DND-41 (cell line): ENCODE results near the gene FARP2.

Experiments used
- ATAC-seq: fragments of 200-7000 bp; cut with Tn5 transposase; 3 replicates; pipeline ENCODE4 v1.9.1; 2021; ENCODE audit warnings: low read depth; ENCODE audit not compliant: insufficient read depth
- DNase-seq: peaks from one replicate; pipeline ENCODE4 v3.0.0-alpha.2; 2020
- H2AFZ ChIP-seq: 2 replicates; pipeline ENCODE4 v1.6.0; 2012; ENCODE audit warnings: low read depth, low read length
- H3K27ac ChIP-seq: 2 replicates; pipeline ENCODE4 v1.5.1; 2012; ENCODE audit warnings: low read length, inconsistent platforms
- H3K27me3 ChIP-seq: fragments of 200-600 bp; sonication (generic); 2 replicates; pipeline ENCODE4 v1.6.0; 2012; ENCODE audit warnings: low read length, mild to moderate bottlenecking, inconsistent platforms; ENCODE audit not compliant: insufficient read depth, poor library complexity
- H3K36me3 ChIP-seq: 2 replicates; pipeline ENCODE4 v1.5.1; 2012; ENCODE audit warnings: low read length, inconsistent platforms; ENCODE audit not compliant: insufficient read depth
- H3K4me1 ChIP-seq: 2 replicates; pipeline ENCODE4 v1.5.1; 2012; ENCODE audit warnings: mild to moderate bottlenecking, low read length; ENCODE audit not compliant: insufficient read depth
- H3K4me2 ChIP-seq: 2 replicates; pipeline ENCODE4 v1.6.0; 2012; ENCODE audit warnings: mild to moderate bottlenecking, moderate library complexity, low read length, inconsistent platforms; ENCODE audit not compliant: insufficient read depth
- H3K4me3 ChIP-seq, 2 experiments: fragments of 200-600 bp in 1 of 2; shearing (Covaris generic) in 1 of 2; 2 replicates each; pipeline ENCODE4 v1.5.1; 2012 to 2016; ENCODE audit warnings: inconsistent platforms in 2 of 2, low read length in 2 of 2, mild to moderate bottlenecking in 2 of 2, low read depth in 1 of 2, moderate library complexity in 1 of 2
- H3K79me2 ChIP-seq: 2 replicates; pipeline ENCODE4 v1.6.0; 2012; ENCODE audit warnings: low read length, inconsistent platforms; ENCODE audit not compliant: insufficient read depth
- H3K9ac ChIP-seq: 2 replicates; pipeline ENCODE4 v1.6.0; 2012; ENCODE audit warnings: low read depth, mild to moderate bottlenecking, inconsistent platforms, low read length, moderate library complexity
- H3K9me3 ChIP-seq: 2 replicates; pipeline ENCODE4 v1.5.1; 2012; ENCODE audit warnings: low read length, moderate library complexity, mild to moderate bottlenecking, inconsistent platforms; ENCODE audit not compliant: insufficient read depth, severe bottlenecking
- H4K20me1 ChIP-seq: 2 replicates; pipeline ENCODE4 v1.6.0; 2012; ENCODE audit warnings: low read length; ENCODE audit not compliant: insufficient read depth
- EZH2 ChIP-seq: IDR thresholded peaks from 3 replicates; pipeline ENCODE4 v1.6.1; 2012; ENCODE audit warnings: borderline replicate concordance, low read depth, mild to moderate bottlenecking, moderate library complexity, low read length, inconsistent platforms; ENCODE audit not compliant: severe bottlenecking
- TF ChIP-seq, protein P1 (sequence below): IDR thresholded peaks from 2 replicates; pipeline ENCODE4 v1.5.1; 2012; ENCODE audit warnings: borderline replicate concordance, low read length, moderate library complexity, mild to moderate bottlenecking; ENCODE audit not compliant: poor library complexity, severe bottlenecking; ENCODE audit errors: extremely low read depth

The FARP2 gene

DNA sequence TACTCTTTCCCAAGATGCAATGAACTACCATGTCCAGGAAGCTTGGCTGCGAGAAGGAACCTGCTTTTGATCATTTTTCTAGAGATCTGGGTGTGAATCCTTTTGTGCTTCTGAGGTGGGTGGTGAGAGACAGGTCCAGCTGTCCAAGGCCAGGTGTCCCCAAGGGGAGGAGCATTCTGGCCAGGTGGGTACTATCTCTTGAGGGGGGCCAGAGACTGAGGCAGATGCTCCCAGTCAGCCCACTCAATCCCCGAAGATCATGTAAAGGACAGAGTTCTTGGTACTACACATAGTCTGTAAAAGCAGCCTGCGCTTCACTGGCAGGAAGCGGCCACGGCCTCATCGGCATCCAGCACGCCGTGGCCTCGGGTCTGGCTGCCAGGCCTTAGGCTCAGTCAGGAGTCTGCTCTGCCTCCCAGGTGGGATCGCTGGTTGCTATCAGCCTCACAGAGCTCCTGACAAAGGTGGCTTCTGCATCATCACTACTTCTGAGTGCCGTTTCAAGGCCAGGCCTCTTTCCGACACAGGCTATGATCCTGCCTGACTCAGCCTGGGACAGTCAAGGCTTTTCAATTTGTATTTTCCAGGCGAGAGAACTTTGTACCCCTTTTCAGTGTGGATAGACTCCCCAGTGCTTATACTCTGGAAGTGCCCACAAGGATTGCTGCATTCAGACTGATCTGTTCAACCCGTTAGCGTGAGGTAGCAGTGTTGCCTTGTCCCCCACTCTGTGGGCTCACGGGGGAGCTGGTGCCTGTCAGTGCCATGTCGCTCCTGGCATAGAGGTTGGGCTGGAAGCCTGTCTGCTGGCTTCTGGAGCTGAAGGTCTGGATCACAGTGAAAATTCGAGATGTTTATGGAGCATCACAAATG lies 123.2 kb downstream of the FARP2 start:
- DNase-seq (no peak), ATAC-seq (no peak)
- Histone ChIP-seq H3K36me3 (no peaks in the 10 kb centered on the region), H3K4me3 (no peak overlapping the region), H3K27me3 (no peaks in the 10 kb centered on the region), H3K4me1 (no peaks in the 10 kb centered on the region), H3K27ac (no peak overlapping the region), H2AFZ (no peak overlapping the region), H4K20me1 (no peaks in the 10 kb centered on the region), H3K9ac (no peak overlapping the region), H3K79me2 (no peaks in the 10 kb centered on the region), H3K4me2 (no peak overlapping the region), H3K9me3 (no peaks in the 10 kb centered on the region)
- no peak for TF ChIP-seq EZH2
- TF ChIP-seq, protein P1, sequence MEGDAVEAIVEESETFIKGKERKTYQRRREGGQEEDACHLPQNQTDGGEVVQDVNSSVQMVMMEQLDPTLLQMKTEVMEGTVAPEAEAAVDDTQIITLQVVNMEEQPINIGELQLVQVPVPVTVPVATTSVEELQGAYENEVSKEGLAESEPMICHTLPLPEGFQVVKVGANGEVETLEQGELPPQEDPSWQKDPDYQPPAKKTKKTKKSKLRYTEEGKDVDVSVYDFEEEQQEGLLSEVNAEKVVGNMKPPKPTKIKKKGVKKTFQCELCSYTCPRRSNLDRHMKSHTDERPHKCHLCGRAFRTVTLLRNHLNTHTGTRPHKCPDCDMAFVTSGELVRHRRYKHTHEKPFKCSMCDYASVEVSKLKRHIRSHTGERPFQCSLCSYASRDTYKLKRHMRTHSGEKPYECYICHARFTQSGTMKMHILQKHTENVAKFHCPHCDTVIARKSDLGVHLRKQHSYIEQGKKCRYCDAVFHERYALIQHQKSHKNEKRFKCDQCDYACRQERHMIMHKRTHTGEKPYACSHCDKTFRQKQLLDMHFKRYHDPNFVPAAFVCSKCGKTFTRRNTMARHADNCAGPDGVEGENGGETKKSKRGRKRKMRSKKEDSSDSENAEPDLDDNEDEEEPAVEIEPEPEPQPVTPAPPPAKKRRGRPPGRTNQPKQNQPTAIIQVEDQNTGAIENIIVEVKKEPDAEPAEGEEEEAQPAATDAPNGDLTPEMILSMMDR = no peak

DNA sequence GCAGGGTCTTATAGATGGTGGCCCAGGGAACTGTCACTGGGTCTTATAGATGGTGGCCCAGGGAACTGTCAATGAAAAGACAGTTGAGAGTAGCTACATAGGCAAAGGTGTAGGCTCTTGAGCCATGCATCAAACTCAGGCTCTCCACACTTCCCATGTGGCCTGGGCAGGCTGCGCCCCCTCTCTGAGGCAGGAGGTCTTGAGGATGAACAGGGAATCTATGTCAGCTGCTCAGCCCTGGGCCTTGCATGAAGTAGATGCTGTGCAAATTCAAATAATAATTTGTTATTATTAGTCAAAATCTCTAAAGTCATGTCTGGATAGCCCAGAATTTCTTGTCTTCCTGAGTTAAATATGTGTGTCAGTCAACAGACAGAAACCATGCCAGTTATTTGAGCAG lies 125.6 kb downstream of the FARP2 start:
- Histone ChIP-seq H3K27ac (no peak overlapping the region), H3K9me3 (no peaks in the 10 kb centered on the region), H3K36me3 (no peaks in the 10 kb centered on the region), H3K4me3 (no peak overlapping the region), H4K20me1 (0 out of 2 replicates have a peak, but pooled peaks cover 5% of the 10 kb centered on the region), H3K79me2 (no peaks in the 10 kb centered on the region), H3K9ac (no peak overlapping the region), H3K27me3 (no peaks in the 10 kb centered on the region), H3K4me2 (no peak overlapping the region), H2AFZ (no peak overlapping the region), H3K4me1 (no peaks in the 10 kb centered on the region)
- ATAC-seq (no peak), DNase-seq (no peak)
- TF ChIP-seq, protein P1 = no peak
- TF ChIP-seq EZH2 = no peak

DNA sequence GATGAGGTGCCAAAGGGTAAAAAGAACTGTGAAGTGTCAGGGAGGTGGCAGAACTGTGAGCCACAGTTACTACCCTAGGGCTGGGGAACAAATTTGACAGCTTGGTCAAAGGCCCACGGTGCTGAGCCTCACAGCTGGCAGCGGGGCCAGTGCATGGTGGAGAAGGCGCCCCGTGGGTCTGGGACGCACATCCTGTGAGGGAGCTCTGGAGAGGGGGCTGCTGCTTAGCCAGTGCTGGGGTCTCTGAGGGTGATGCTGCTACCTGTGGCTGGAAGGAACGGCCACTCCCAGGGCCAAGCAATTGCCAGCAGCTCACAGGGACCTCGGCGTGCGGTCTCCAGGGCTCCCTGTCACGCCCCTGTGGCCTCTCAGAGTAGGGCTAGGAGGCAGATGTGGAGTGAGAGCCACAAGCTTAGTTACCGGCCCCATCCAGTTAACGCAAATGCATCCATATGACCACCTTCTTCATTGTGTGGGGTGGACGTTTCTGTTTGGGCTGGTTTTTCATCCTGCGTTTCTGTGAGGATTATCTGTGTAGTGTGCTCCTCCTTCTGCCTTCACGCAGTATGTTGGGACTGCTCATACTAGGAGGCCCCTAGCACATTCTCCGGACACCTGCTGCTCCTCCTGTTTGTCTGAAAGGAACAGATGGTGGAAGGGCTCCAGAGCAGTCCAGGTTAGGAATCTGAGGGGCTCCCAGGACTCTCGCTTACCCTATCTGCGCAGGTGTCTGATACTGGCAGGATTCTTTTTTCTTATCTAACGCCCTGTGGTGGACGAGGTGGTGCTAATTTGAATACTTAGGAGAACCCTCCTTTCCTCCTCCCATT lies 126.3 kb downstream of the FARP2 start:
- TF ChIP-seq EZH2 = no peak
- TF ChIP-seq, protein P1 = no peak
- no peaks in the 10 kb centered on the region for H3K79me2 ChIP-seq
- H3K36me3 ChIP-seq = no peaks in the 10 kb centered on the region
- ATAC-seq (no peak), DNase-seq (no peak)
- no peak overlapping the region for H3K9ac ChIP-seq
- H3K4me3 ChIP-seq = no peak overlapping the region
- 0 out of 2 replicates have a peak, but pooled peaks cover 5% of the 10 kb centered on the region for H4K20me1 ChIP-seq
- H3K9me3 ChIP-seq = no peaks in the 10 kb centered on the region
- no peak overlapping the region for H3K4me2 ChIP-seq
- H3K27me3 ChIP-seq = no peaks in the 10 kb centered on the region
- no peak overlapping the region for H2AFZ ChIP-seq
- no peak overlapping the region for H3K27ac ChIP-seq
- no peaks in the 10 kb centered on the region for H3K4me1 ChIP-seq
